GM18868 (cell line): Measurements from ENCODE around the gene SLC12A2.

Experiments
- ATAC-seq: cut with Tn5 transposase; IDR thresholded peaks from one replicate; pipeline ENCODE4 v1.9.1; 2021; ENCODE audit warnings: mild to moderate bottlenecking, moderate library complexity; ENCODE audit not compliant: unreplicated experiment

The SLC12A2 gene

DNA sequence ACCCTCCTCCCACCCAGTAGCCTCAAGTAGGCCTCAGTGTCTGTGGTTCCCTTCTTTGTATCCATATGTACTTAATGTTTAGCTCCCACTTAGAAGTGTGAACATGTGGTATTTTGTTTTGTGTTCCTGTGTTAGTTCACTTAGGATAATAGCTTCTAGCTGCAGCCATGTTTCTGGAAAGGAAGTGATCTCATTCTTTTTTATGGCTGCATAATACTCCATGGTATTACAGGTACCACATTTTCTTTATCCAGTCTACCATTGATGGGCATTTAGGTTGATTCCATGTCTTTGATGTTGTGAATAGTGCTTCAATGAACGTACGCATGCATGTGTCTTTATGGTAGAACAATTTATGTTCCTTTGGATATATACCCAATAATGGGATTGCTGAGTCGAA, 74.8 kb downstream of the SLC12A2 start:
- no peak for ATAC-seq

DNA sequence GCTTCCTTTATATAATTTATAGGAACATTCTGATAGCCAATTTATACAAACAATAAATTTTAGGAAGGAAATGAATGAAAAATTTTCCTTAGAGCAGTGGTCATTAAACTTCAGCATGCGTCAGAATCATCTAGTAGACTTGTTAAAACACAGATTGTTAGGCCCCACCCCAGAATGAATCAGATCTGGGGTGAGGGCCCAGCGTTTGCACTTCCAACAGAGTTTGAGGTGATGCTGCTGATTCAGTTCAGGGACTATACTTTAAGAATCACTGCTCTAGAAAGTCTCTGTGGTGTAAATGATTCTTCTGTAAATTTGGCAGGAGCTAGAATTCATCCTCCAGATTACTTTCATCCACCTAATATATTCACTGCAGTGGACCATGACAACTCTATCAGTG, 80.4 kb downstream of the SLC12A2 start:
- ATAC-seq: no peak

DNA sequence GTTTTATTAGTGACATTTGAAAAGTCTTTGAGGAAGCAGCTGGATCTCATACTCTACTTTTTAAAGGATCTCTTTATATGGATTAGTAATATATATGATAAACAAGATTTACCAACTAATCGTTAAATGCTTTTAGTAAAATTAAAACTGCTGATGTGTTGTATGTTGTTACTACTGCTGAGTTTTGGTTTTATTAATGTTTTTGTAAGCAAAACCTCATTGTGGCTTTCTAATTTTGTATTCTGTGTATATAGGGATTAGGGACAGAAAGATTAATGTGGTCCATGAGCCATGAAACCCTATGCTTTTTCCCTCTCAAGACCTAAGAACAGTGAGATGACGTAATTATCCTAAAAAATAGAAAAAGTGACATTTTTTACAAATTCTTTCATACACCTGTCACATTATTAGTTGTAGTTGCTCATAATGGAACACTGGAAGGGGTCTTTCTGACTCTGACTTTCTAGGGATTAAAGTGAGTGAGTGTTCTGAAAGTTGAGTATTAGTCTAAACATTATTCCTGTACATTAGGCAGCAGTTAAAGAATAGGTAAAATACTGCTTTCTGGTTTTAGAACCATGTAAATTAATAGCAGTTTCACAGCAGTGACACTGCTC, 85.9 kb downstream of the SLC12A2 start:
- ATAC-seq: no peak

DNA sequence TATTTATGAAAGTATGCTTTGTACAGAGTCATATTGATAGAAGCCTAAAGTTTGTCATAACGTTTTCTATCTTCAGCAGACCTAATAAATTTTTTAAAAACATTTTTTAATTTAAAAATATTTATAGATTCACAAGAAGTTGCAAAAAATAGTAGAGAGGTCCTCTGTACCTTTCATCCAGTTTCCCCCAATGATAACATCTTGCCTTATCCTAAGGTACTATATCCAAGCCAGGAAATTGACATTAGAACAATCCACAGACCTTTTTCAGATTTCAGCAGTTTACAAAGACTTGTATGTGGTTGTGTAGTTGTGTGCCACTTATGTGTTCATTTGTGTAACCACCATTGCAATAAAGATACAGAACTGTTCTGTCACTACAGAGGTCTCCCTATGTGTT, 88.5 kb downstream of the SLC12A2 start:
- ATAC-seq: no peak

DNA sequence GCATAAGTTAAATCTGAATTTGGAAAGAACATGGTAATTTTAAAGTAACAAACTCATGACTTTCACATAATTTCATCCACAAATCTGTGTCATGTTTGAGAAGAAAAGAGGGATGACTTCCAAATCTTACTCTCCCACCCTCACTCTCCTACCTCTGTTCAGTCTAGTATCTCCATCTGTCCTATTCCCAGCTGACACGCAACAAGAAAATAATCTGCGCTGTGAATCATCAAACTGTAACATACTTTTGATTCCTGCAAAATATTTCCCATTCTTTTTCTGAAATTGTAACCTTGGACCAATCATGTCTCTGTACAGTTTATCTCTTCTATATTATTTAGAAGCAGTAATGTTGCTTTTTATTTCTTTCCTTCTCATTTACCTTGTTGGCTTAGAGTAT, 91.4 kb downstream of the SLC12A2 start:
- ATAC-seq: no peak

DNA sequence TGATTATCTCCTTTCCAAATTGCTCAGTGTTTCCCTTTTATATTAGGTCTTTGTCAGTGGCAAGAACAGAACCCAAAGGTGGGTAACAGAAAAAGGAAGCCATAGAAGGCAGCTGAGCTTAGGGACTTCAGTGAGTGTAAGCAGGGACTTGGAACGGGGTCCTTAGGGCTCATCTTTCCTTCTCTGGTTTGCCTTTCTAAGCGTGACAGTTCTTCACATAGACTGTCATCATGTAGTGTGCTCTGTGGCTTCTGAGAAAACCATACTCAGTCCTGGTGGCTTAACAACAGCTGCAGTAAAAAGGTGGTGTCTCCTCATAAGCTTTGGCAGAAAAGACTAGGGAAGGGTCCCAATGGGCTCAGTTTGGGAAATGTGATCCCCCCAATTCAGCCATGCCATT, 108.8 kb downstream of the SLC12A2 start:
- peak; percentile 76 for ATAC-seq

DNA sequence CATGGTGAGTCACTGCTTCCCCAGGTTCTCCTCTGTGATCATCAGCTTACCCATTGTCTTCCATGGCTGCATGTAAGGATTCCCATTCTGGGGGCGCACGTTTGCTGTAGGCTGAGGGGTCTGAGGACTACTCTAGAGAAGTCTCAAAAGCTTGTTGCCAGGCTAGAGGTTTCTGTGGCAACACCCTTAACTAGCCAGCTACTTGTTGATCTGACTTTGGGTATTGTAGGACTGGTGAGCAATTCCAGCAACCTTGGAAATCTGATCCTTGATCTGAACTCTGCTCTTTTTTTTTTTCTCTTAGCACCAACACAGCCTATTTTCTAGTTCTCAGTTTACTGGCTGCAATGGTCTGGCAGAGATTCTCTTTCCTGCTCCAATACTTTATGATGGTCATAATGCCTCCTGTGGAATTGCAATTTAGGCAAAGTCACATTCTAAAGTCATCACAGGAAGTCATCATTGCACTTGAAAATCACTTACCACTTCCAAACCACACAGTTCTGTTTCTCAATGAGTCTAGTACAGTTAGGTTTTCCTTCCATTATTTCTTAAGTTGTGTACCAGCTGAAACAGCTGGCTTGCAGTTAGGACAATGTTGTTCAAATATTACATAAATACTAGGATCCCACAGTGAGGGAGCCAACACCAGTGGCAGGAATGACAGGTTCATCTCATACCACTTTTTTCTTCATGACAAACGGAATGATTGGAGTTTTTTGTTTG, 110.3 kb downstream of the SLC12A2 start:
- no peak for ATAC-seq

GRCh38 chr5:128195316-128195715, 111.8 kb downstream of the SLC12A2 start:
- no peak for ATAC-seq

- ATAC-seq: no peak
Measured at GRCh38 chr5:128196080-128196479, 112.5 kb downstream of the SLC12A2 start.

- no peak for ATAC-seq
Measured at GRCh38 chr5:128196791-128197190, 113.2 kb downstream of the SLC12A2 start.

- ATAC-seq: peak; percentile 50
Measured at GRCh38 chr5:128197896-128198522, 114.4 kb downstream of the SLC12A2 start.

- no peak for ATAC-seq
Measured at GRCh38 chr5:128199104-128199503, 115.5 kb downstream of the SLC12A2 start.

- ATAC-seq: no peak
Measured at GRCh38 chr5:128199611-128200010, 116.0 kb downstream of the SLC12A2 start.

GRCh38 chr5:128201065-128201926, 117.7 kb downstream of the SLC12A2 start:
- peak; percentile 92 for ATAC-seq

- ATAC-seq: no peak
Measured at GRCh38 chr5:128202320-128202719, 118.8 kb downstream of the SLC12A2 start.

GRCh38 chr5:128208436-128208835, 124.9 kb downstream of the SLC12A2 start:
- ATAC-seq: no peak

DNA sequence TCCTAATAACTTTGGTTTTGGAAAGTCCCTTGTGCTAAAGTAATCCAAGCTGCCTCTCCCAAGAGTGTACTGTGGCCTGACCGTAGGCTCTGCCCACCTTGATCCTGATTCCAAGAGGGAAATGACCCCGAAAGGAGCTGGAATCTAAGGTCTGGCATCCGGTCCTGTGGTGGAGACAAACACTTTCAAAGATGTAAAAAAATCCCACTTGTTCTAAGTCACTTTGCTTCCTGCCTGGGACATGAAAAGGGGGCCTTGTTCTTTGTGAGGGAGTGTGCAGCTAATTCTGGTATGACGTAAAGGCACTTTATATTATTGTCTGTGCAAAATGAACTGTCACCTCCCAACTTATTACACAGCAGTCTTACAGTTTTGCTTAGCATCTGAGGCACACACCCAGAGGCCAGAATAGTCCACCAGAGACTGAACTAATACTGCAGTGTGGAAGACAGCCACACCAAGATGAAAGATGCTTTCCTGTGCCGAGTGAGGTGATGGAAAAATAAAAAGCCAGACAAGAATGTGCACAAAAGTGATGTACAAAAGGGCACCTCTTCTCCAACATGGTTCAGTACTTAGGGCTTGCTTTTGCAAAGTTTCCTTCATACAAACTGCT, 128.7 kb downstream of the SLC12A2 start:
- no peak for ATAC-seq

- peak; percentile 74 for ATAC-seq
Measured at GRCh38 chr5:128213340-128213739, 129.8 kb downstream of the SLC12A2 start.

GRCh38 chr5:128213833-128214232, 130.3 kb downstream of the SLC12A2 start:
- ATAC-seq: no peak

DNA sequence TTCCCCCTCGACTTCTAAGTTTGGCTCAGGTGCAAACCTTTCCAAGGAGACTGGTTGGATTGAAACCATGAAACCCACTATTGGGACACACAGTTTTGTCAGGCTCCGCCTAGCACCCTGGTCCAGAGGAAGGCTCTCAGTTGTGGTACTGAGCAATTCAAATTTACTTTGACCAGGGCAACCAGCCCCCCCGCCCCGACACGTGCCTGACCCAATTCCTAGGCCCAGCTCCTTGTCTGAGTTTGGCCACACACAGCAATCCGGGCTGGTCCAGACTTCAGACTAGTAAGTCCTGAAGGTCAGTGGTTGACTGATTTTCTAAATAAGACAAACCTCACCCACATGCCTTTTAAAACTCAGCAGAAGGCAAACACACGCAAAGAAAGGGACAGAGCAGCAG, 132.7 kb downstream of the SLC12A2 start:
- no peak for ATAC-seq
